GM10266 (cell line): ENCODE measurements around the gene RGS12.

Source experiments
- DNase-seq: peaks from one replicate; pipeline ENCODE4 v3.0.0; 2012; ENCODE audit errors: extremely low spot score
- CTCF ChIP-seq: IDR thresholded peaks from 2 replicates; pipeline ENCODE4 v1.5.1; 2012; ENCODE audit warnings: mild to moderate bottlenecking, low read depth; ENCODE audit not compliant: control insufficient read depth, insufficient read depth; ENCODE audit errors: missing control alignments

The RGS12 gene

DNA sequence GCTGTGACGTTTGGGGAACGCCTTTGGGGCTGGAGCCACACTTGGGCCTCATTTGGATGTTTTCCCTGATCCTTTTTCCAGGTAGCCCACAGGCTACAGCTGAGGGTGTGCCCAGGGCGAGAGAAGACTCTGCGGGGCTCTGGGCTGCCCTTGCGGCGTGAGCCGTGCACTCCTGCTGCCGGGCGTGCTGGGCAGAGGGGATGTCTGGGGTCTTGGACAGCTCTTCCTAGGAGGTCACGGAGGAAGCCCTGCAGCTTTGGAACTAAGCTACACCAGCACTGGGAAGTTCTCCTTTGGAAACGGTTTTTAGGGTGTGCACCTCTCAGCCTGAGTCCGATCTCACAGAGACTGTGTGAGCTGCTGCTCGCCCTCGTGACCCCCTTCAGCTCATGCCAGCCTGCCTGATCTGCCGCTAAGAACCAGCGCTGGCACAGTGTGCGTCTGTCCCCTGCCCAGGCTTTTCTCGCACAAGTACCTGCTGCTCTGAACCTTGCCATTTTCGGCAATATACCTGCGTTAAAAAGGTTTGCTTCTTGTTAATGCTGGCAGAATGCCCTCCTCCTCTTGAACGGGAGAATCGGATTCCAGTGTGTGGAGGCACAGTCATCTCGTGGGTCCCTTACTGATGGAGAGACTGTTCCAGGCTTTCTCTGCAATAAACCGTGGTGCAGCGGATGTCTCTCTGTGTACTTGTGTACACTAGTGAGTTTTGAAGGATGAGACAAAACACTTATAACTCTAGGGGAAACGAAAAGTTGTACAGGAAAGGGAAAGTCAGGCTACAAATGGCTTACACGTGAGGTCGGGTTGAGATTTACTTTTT, 29.6 kb upstream of the RGS12 start:
- DNase-seq = no peak
- TF ChIP-seq CTCF = no peak

GRCh38 chr4:3263876-3264193, 29.0 kb upstream of the RGS12 start:
- no peak for DNase-seq
- TF ChIP-seq CTCF = no peak

DNA sequence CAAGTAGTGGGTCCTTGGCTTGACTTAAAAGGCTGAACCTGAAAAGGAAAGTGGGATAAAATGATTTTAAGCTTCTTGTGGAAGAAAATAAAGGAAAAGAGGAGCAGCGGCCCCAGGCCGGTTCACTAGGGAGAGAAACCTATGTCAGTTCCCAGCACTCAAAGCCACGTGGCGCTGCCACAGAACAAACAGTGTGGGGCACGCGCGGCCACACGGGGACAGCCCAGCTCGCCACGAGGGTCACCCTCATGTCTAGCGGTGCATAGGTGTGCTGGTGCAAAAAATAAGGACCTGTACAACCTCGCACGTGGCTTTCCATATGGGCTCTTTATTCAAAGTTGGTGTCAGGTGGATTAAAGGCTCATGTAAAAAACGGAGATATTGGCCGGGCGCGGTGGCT, 26.7 kb upstream of the RGS12 start:
- no peak for TF ChIP-seq CTCF
- no peak for DNase-seq

DNA sequence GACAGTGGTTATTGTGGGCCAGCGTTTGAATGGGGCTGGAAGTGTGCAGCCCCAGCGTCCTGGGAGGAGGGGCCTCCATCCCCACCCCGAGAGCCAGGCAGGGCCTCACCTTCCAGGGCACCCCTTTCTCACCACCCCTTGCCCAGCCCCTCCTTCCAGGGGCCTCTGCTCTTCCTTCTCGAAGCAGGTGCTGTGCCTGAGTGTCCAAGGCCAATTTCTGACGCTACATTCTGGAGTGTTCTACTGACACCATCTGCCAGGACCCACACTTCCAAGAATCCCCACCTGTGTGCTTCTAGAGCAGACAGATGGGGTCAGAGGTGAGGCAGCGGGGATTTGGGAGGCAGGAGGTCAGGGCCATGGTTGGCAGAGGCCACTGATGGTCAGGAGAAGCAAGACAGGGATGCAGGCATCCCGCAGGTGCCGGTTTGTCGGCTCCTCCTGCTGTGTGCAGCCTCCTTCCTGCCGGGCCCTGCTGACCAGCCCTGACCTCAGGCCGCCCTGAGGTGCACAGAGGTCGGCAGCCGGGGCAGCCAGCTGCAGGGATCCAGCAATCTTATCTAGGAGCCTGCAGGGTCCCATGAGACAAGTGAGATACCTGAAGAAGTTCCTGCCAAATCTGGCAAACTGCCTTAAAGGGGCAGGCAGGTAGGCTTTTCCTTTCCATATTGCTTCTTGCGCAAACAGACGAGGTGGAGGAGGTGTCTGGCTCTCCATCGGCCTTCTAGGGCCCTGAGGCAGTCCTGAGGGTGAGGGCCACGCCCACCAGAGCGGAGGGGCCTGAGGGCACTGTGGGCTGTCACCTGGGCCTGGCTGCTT, 25.0 kb upstream of the RGS12 start:
- TF ChIP-seq CTCF = no peak
- no peak for DNase-seq

- no peak for DNase-seq
- TF ChIP-seq CTCF = no peak
Observed at GRCh38 chr4:3268395-3269104, 24.3 kb upstream of the RGS12 start.

DNA sequence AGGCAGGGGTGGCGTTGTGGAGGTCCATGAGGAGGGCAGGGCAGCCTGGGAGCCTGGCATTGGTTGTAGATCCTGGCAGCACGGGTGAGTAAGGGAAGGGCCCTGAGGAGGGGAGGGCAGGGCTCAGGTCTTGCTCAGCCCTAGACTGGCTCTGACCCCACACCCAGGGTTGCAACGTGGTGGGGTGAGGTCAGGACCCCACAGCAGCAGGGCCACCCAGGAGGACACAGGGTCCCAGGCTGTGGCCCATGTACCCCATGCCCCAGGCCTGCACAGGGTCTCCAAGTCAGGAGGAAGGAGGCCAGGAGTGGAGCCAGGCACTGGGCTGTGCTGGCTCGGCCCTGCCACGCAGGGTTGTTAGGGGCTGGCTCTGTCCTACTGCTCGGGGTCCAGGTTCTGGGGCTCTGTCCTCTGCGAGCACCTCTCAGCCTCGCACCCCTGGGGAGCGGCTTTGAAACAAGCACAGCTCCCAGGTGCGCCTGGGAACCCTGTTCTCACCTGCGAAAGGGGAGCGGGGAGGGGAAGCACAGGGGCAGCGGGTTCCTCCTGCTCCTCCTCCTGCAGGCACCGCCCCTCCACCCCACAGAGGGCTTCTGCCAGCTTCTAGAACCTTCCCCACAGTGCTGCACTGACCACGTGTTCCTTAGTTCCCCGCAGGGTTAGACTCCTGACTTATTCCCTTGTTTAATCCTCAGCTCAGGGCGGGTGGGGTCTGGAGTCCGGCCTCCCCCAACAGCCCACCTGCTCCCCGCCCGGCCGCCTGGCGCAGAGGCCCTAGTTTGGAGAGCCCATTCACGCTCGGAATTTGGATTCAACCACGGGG, 23.5 kb upstream of the RGS12 start:
- DNase-seq = no peak
- TF ChIP-seq CTCF = no peak
